Measurements from ENCODE around the gene THOC6. TPM values are rescaled to one million over a fixed set of nuclear protein-coding genes. Genes with fewer than 3 reads are reported as not detected.
A peak's percentile ranks its signal among the peaks of the same experiment; 100 is the strongest.
"Not testable (repeated sequence)": the region's sequence is repeated elsewhere in the genome, so short reads cannot be mapped to it uniquely, and the experiment has no call there.

The THOC6 gene
- total RNA-seq, 2 experiments from 2014 or later = 45.6 to 51.5 TPM

GRCh38 chr16:3049921-3050481 is 26.2 kb downstream of the THOC6 start:
- Mint-ChIP-seq H3K27ac (peak overlapping the region; percentile 69), H3K4me3 (peak overlapping the region; percentile 48), H3K9me3 (ENCODE audit: low read depth) (no peaks in the 10 kb centered on the region), H3K36me3 (peaks cover 47% of the 10 kb centered on the region), H3K27me3 (peaks cover 4% of the 10 kb centered on the region), H3K4me1 (peaks cover 69% of the 10 kb centered on the region)
- ATAC-seq (no peak), DNase-seq (peak; percentile 41)
- CTCF ChIA-PET = interaction anchor here (0.9 to 15.3 kb wide), 4 partner anchors 9 to 56 kb away, joined by 3 to 342 read pairs (median 32); partner anchors contain the start of genes HCFC1R1 and THOC6

GRCh38 chr16:3050487-3050886 is 26.7 kb downstream of the THOC6 start:
- DNase-seq = no peak
- peaks cover 49% of the 10 kb centered on the region for H3K36me3 Mint-ChIP-seq
- peak overlapping the region; percentile 69 for H3K27ac Mint-ChIP-seq
- no peaks in the 10 kb centered on the region for H3K9me3 Mint-ChIP-seq (ENCODE audit: low read depth)
- ATAC-seq = no peak
- CTCF ChIA-PET = interaction anchor here (0.9 to 15.3 kb wide), 8 partner anchors 9 to 117 kb away, joined by 3 to 342 read pairs (median 4); partner anchors contain the start of genes HCFC1R1, THOC6 and TNFRSF12A
- peaks cover 69% of the 10 kb centered on the region for H3K4me1 Mint-ChIP-seq
- H3K27me3 Mint-ChIP-seq = peaks cover under 1% of the 10 kb centered on the region
- H3K4me3 Mint-ChIP-seq = peak overlapping the region; percentile 48

GRCh38 chr16:3051009-3051408 is 27.2 kb downstream of the THOC6 start:
- Mint-ChIP-seq H3K4me1 (peaks cover 74% of the 10 kb centered on the region), H3K27me3 (no peaks in the 10 kb centered on the region), H3K9me3 (ENCODE audit: low read depth) (no peaks in the 10 kb centered on the region), H3K36me3 (peaks cover 51% of the 10 kb centered on the region), H3K4me3 (peak overlapping the region; percentile 48), H3K27ac (peak overlapping the region; percentile 69)
- no peak for DNase-seq
- no peak for ATAC-seq
- CTCF ChIA-PET = interaction anchor here (0.9 to 15.3 kb wide), 9 partner anchors 8 to 117 kb away, joined by 3 to 342 read pairs (median 4); partner anchors contain the start of genes HCFC1R1, PAQR4, THOC6 and TNFRSF12A

GRCh38 chr16:3051494-3051893 is 27.7 kb downstream of the THOC6 start:
- Mint-ChIP-seq H3K36me3 (peaks cover 54% of the 10 kb centered on the region), H3K27ac (peak overlapping the region; percentile 69), H3K4me3 (peak overlapping the region; percentile 48), H3K9me3 (ENCODE audit: low read depth) (no peaks in the 10 kb centered on the region), H3K4me1 (peaks cover 79% of the 10 kb centered on the region), H3K27me3 (no peaks in the 10 kb centered on the region)
- no peak for DNase-seq
- CTCF ChIA-PET = interaction anchor here (0.6 to 15.3 kb wide), 9 partner anchors 8 to 116 kb away, joined by 3 to 342 read pairs (median 4); partner anchors contain the start of genes HCFC1R1, PAQR4, THOC6 and TNFRSF12A
- no peak for ATAC-seq

GRCh38 chr16:3052571-3053329 is 28.9 kb downstream of the THOC6 start:
- Mint-ChIP-seq H3K36me3 (peaks cover 67% of the 10 kb centered on the region), H3K4me1 (peaks cover 89% of the 10 kb centered on the region), H3K27ac (peak overlapping the region; percentile 69)
- H3K27me3 Mint-ChIP-seq; H3K9me3 Mint-ChIP-seq (ENCODE audit: low read depth); DNase-seq; H3K4me3 Mint-ChIP-seq: not testable (repeated sequence)
- peak; percentile 7 for ATAC-seq
- CTCF ChIA-PET = interaction anchor here (1.2 kb wide), 1 partner anchor 21 kb away, joined by 3 read pairs; no protein-coding TSS in a partner anchor

- not testable (repeated sequence) for H3K27me3 Mint-ChIP-seq; H3K9me3 Mint-ChIP-seq (ENCODE audit: low read depth); ATAC-seq; H3K4me3 Mint-ChIP-seq; DNase-seq
- H3K4me1 Mint-ChIP-seq = peaks cover 84% of the 10 kb centered on the region
- CTCF ChIA-PET = interaction anchor here (1.2 kb wide), 1 partner anchor 22 kb away, joined by 3 read pairs; no protein-coding TSS in a partner anchor
- peak overlapping the region; percentile 76 for H3K27ac Mint-ChIP-seq
- peaks cover 67% of the 10 kb centered on the region for H3K36me3 Mint-ChIP-seq
Measured at GRCh38 chr16:3053330-3053710, 29.5 kb downstream of the THOC6 start.

GRCh38 chr16:3054965-3055733 is 31.3 kb downstream of the THOC6 start:
- H3K36me3 Mint-ChIP-seq = peaks cover 64% of the 10 kb centered on the region
- peaks cover 74% of the 10 kb centered on the region for H3K4me1 Mint-ChIP-seq
- DNase-seq (peak; percentile 86), ATAC-seq (peak; percentile 25)
- CTCF ChIA-PET = interaction anchor here (0.7 to 14.1 kb wide), 13 partner anchors 7 to 105 kb away, joined by 3 to 346 read pairs (median 4); partner anchors contain the start of genes IL32 and ZNF213
- no peaks in the 10 kb centered on the region for H3K9me3 Mint-ChIP-seq (ENCODE audit: low read depth)
- no peaks in the 10 kb centered on the region for H3K27me3 Mint-ChIP-seq
- peak overlapping the region; percentile 68 for H3K4me3 Mint-ChIP-seq
- peak overlapping the region; percentile 95 for H3K27ac Mint-ChIP-seq

- not testable (repeated sequence) for ATAC-seq; DNase-seq; H3K9me3 Mint-ChIP-seq (ENCODE audit: low read depth); H3K27me3 Mint-ChIP-seq
- peaks cover 63% of the 10 kb centered on the region for H3K36me3 Mint-ChIP-seq
- peaks cover 74% of the 10 kb centered on the region for H3K4me1 Mint-ChIP-seq
- H3K4me3 Mint-ChIP-seq = peak overlapping the region; percentile 68
- peak overlapping the region; percentile 95 for H3K27ac Mint-ChIP-seq
- CTCF ChIA-PET = interaction anchor here (1.2 to 14.1 kb wide), 8 partner anchors 8 to 104 kb away, joined by 3 to 346 read pairs (median 8); partner anchors contain the start of genes IL32 and ZNF213
Measured at GRCh38 chr16:3055734-3056115, 31.9 kb downstream of the THOC6 start.

- peak overlapping the region; percentile 81 for H3K4me3 Mint-ChIP-seq
- no peak for ATAC-seq
- H3K27me3 Mint-ChIP-seq = no peaks in the 10 kb centered on the region
- peak overlapping the region; percentile 95 for H3K27ac Mint-ChIP-seq
- H3K36me3 Mint-ChIP-seq = peaks cover 57% of the 10 kb centered on the region
- CTCF ChIA-PET = interaction anchor here (1.2 to 14.1 kb wide), 10 partner anchors 9 to 103 kb away, joined by 3 to 346 read pairs (median 10); partner anchors contain the start of genes IL32 and ZNF213
- H3K4me1 Mint-ChIP-seq = peaks cover 70% of the 10 kb centered on the region
- no peak for DNase-seq
- H3K9me3 Mint-ChIP-seq (ENCODE audit: low read depth) = no peaks in the 10 kb centered on the region
Measured at GRCh38 chr16:3056336-3057180, 32.7 kb downstream of the THOC6 start.

GRCh38 chr16:3057181-3058138 is 33.6 kb downstream of the THOC6 start:
- H3K27me3 Mint-ChIP-seq = no peaks in the 10 kb centered on the region
- CTCF ChIA-PET = interaction anchor here (0.9 to 14.1 kb wide), 26 partner anchors 8 to 119 kb away, joined by 3 to 346 read pairs (median 11); partner anchors contain the start of genes BICDL2, PAQR4 and ZNF213
- peak overlapping the region; percentile 95 for H3K27ac Mint-ChIP-seq
- DNase-seq (peak; percentile 77), ATAC-seq (no peak)
- H3K9me3 Mint-ChIP-seq (ENCODE audit: low read depth) = no peaks in the 10 kb centered on the region
- peak overlapping the region; percentile 81 for H3K4me3 Mint-ChIP-seq
- H3K4me1 Mint-ChIP-seq = peaks cover 69% of the 10 kb centered on the region
- peaks cover 53% of the 10 kb centered on the region for H3K36me3 Mint-ChIP-seq

Measured in activated CD8-positive, alpha-beta memory T cell treated with anti-CD3 and anti-CD28 coated beads, Interleukin-2, amount 10 ng/mL, durations not matched to agents 7 days and 5 days (primary cell).